SJSA1 (cell line): ENCODE data around the gene FAM53A. TPM values are rescaled to one million over a fixed set of nuclear protein-coding genes. Genes with fewer than 3 reads are reported as not detected.
"Not testable (repeated sequence)": the region's sequence is repeated elsewhere in the genome, so short reads cannot be mapped to it uniquely, and the experiment has no call there.

Experiments
- DNase-seq, 2 experiments: peaks; one replicate each; pipeline ENCODE4 v3.0.0-alpha.2; 2015 to 2020; ENCODE audit warnings: low spot score in 2 of 2, low read depth in 1 of 2
- H3K27ac ChIP-seq: fragments of 250-450 bp; sonication (Bioruptor Pico); 2 replicates; pipeline ENCODE4 v1.5.1; 2020; ENCODE audit warnings: mild to moderate bottlenecking, moderate library complexity
- H3K27me3 ChIP-seq: fragments of 250-450 bp; sonication (Bioruptor Pico); replicated peaks from 2 replicates; pipeline ENCODE4 v1.5.1; 2020; ENCODE audit warnings: mild to moderate bottlenecking, moderate library complexity
- H3K36me3 ChIP-seq: fragments of 250-450 bp; sonication (Bioruptor Pico); 2 replicates; pipeline ENCODE4 v1.5.1; 2020; ENCODE audit warnings: mild to moderate bottlenecking
- H3K4me1 ChIP-seq: fragments of 250-450 bp; sonication (Bioruptor Pico); replicated peaks from 2 replicates; pipeline ENCODE4 v1.6.1; 2021; ENCODE audit warnings: mild to moderate bottlenecking
- H3K4me3 ChIP-seq: fragments of 250-450 bp; sonication (Bioruptor Pico); 2 replicates; pipeline ENCODE4 v1.5.1; 2020; ENCODE audit warnings: mild to moderate bottlenecking
- H3K9me3 ChIP-seq: fragments of 250-450 bp; sonication (Bioruptor Pico); replicated peaks from 2 replicates; pipeline ENCODE4 v1.5.1; 2020; ENCODE audit warnings: mild to moderate bottlenecking
- total RNA-seq: library from RNA; depleted of rRNA; stranded (reverse); fragments of >200 nt; shearing (Covaris generic); gene quantifications from 2 replicates; pipeline ENCODE4 v1.2.3, GENCODE V29; 2014

The FAM53A gene
- total RNA-seq, 1 experiment from 2014 or later: 0.39 TPM

DNA sequence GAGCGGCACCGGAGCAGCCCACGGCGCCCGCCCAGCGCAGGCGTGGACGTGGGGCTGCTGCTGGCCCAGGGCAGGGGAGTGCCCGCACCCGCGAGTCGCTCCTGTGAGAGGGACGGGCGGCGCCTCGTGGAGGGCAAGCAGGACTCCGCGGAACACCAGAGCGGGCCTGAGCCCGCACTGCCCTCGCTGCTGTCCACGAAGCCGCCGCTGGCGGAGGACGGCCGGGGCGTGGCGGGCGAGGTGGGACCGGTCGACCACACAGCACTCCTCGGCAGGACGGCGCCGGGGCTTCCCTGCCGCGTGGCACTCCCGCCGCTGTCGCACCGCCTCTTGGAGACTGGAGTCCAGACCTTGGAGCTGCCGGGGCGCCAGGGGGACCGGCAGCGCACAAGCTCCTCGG lies 29.0 kb downstream of the FAM53A start:
- no peaks in the 10 kb centered on the region for H3K36me3 ChIP-seq
- no peaks in the 10 kb centered on the region for H3K4me1 ChIP-seq
- no peaks in the 10 kb centered on the region for H3K27me3 ChIP-seq
- DNase-seq: no peak
- H3K4me3 ChIP-seq: no peak overlapping the region
- H3K27ac ChIP-seq: no peak overlapping the region
- no peaks in the 10 kb centered on the region for H3K9me3 ChIP-seq

- no peak for DNase-seq
Observed at GRCh38 chr4:1654216-1654955, 29.7 kb downstream of the FAM53A start.

GRCh38 chr4:1653776-1654175 lies 30.3 kb downstream of the FAM53A start:
- no peaks in the 10 kb centered on the region for H3K4me1 ChIP-seq
- DNase-seq: no peak
- H3K4me3 ChIP-seq: no peak overlapping the region
- H3K36me3 ChIP-seq: no peaks in the 10 kb centered on the region
- no peaks in the 10 kb centered on the region for H3K27me3 ChIP-seq
- H3K27ac ChIP-seq: no peak overlapping the region
- H3K9me3 ChIP-seq: no peaks in the 10 kb centered on the region

More at GRCh38 chr4:1654216-1654955, 29.7 kb downstream of the FAM53A start:
- Histone ChIP-seq H3K4me3 (no peak overlapping the region), H3K36me3 (no peaks in the 10 kb centered on the region), H3K9me3 (no peaks in the 10 kb centered on the region), H3K27me3 (no peaks in the 10 kb centered on the region), H3K4me1 (no peaks in the 10 kb centered on the region), H3K27ac (no peak overlapping the region)

DNA sequence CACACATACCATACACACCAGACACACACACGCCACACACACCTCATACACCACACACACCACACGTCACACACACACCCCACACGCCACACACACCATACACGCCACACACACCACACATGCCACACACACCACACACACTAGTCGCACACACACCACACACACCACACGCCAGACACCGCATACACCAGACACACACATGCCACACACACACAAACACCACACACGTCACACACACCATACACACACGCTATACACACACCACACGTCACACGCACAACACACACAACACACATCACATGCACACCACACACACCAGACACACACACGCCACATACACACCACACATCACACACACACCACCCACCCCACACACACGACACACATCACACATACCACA lies 32.0 kb downstream of the FAM53A start:
- no peak overlapping the region for H3K27ac ChIP-seq
- no peaks in the 10 kb centered on the region for H3K36me3 ChIP-seq
- H3K9me3 ChIP-seq: no peaks in the 10 kb centered on the region
- no peaks in the 10 kb centered on the region for H3K27me3 ChIP-seq
- H3K4me3 ChIP-seq: no peak overlapping the region
- H3K4me1 ChIP-seq: no peaks in the 10 kb centered on the region
- no peak for DNase-seq

GRCh38 chr4:1651609-1652008 lies 32.5 kb downstream of the FAM53A start:
- Histone ChIP-seq H3K4me1 (no peaks in the 10 kb centered on the region), H3K4me3 (no peak overlapping the region), H3K27me3 (no peaks in the 10 kb centered on the region), H3K36me3 (no peaks in the 10 kb centered on the region), H3K9me3 (no peaks in the 10 kb centered on the region), H3K27ac (no peak overlapping the region)
- DNase-seq: no peak

DNA sequence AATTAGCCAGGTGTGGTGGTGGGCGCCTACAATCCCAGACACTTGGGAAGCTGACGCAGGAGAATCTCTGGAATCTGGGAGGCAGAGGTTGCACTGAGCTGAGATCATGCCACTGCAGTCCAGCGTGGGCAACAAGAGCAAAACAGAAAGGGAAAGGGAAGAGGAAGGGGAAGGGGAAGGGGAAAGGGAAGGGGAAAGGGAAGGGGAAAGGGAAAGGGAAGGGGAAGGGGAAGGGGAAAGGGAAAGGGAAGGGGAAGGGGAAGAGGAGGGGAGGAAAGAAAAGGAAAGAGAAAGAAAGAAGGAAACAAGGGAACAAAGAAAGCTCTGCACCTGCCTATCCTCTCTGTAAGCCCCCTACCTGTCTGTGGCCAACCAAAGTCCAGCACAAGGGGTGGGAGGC lies 35.2 kb downstream of the FAM53A start:
- H3K4me3 ChIP-seq: no peak overlapping the region
- no peak for DNase-seq
- H3K27me3 ChIP-seq: no peaks in the 10 kb centered on the region
- H3K27ac ChIP-seq: no peak overlapping the region
- H3K9me3 ChIP-seq: no peaks in the 10 kb centered on the region
- no peaks in the 10 kb centered on the region for H3K4me1 ChIP-seq
- no peaks in the 10 kb centered on the region for H3K36me3 ChIP-seq

DNA sequence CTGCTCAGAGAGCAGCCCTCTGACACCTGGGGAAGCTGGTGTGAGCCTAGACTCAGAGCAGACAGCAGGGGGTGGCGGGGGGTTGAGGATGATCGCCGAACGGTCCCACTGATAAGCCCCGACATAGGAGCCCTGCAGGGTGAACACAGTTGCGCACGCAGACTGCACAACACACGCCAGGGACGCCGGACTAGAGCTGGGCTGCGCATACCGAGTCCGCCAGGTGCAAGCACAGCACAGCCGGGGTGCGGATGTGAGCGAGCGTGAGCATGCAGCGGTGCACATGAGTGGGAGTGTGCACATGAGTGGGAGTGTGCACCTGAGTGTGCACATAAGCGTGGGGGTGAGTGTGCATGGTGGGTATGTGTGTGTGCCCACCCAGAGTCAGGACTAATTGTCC lies 36.7 kb downstream of the FAM53A start:
- Histone ChIP-seq H3K4me1 (no peaks in the 10 kb centered on the region), H3K4me3 (no peak overlapping the region), H3K27ac (no peak overlapping the region), H3K36me3 (no peaks in the 10 kb centered on the region), H3K9me3 (no peaks in the 10 kb centered on the region), H3K27me3 (no peaks in the 10 kb centered on the region)
- no peak for DNase-seq

GRCh38 chr4:1646690-1647089 lies 37.4 kb downstream of the FAM53A start:
- DNase-seq: no peak
- H3K4me1 ChIP-seq: no peaks in the 10 kb centered on the region
- H3K27ac ChIP-seq: no peak overlapping the region
- no peak overlapping the region for H3K4me3 ChIP-seq
- no peaks in the 10 kb centered on the region for H3K9me3 ChIP-seq
- H3K27me3 ChIP-seq: no peaks in the 10 kb centered on the region
- H3K36me3 ChIP-seq: no peaks in the 10 kb centered on the region

GRCh38 chr4:1644891-1645657 lies 39.0 kb downstream of the FAM53A start:
- Histone ChIP-seq H3K27me3 (no peaks in the 10 kb centered on the region), H3K9me3 (no peaks in the 10 kb centered on the region), H3K27ac (no peak overlapping the region), H3K36me3 (no peaks in the 10 kb centered on the region), H3K4me1 (no peaks in the 10 kb centered on the region), H3K4me3 (no peak overlapping the region)
- DNase-seq: no peak

DNA sequence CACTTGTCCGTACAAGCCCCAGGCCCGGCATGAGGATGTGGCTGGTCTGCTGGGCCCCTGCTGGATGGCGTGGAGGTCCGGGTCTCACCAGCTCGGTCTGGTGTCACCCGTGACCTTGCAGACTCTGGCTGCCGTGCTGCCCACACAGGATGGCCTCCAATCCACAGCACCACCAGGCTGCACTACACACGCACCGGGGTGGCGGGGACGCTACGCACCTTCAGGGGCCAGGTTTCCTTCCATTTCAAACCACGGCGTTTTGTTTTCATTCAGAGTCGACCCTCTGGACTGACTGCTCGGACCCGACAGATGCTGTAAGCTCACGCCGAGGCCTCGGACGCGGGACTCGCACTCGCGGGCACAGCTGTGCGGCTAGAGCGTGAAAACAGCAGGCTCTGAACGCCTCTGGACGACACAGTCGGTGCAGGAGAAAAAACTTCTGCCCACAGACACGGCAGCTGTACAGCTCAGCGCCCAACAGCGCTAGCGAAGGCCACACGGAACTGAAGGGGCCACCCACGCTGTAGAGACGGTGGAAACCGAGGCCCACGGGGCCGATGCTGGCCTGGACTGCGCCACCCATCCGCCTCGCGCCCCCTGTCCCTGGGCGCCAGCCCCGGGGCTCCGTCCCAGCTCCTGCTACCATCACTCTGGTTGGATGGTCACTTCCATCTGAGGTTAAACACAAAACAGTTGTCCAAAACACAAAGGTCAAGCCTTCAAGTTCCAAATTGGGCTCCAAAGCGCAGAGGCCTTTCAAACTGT lies 40.0 kb downstream of the FAM53A start:
- H3K27ac ChIP-seq: no peak overlapping the region
- H3K4me3 ChIP-seq: no peak overlapping the region
- no peaks in the 10 kb centered on the region for H3K4me1 ChIP-seq
- no peaks in the 10 kb centered on the region for H3K9me3 ChIP-seq
- DNase-seq: no peak
- no peaks in the 10 kb centered on the region for H3K27me3 ChIP-seq
- no peaks in the 10 kb centered on the region for H3K36me3 ChIP-seq

- Histone ChIP-seq H3K4me1 (no peaks in the 10 kb centered on the region), H3K4me3 (no peak overlapping the region), H3K27me3 (no peaks in the 10 kb centered on the region), H3K27ac (no peak overlapping the region), H3K9me3 (no peaks in the 10 kb centered on the region), H3K36me3 (no peaks in the 10 kb centered on the region)
- no peak for DNase-seq
Observed at GRCh38 chr4:1642196-1642951, 41.7 kb downstream of the FAM53A start.

DNA sequence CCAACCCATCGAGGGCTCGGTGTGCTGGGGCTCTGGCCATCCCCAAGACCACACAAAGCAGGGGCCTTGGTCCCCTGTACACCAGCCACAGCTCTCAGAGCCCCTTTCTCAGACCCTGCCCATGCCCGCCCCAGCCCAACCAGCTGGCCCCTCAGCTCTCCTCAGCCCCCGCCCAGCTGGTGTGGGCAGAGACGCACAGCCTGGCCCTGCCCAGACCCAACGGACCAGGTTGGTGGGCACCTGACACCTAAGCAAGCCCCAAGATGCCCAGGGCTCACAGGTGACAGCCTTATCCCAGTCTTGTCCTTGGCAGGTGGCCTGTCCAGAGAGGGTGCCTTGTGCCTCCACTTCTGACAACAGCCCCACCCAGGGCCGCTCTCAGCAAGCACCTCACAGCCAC lies 42.4 kb downstream of the FAM53A start:
- no peak overlapping the region for H3K4me3 ChIP-seq
- H3K36me3 ChIP-seq: no peaks in the 10 kb centered on the region
- no peak overlapping the region for H3K27ac ChIP-seq
- H3K27me3 ChIP-seq: no peaks in the 10 kb centered on the region
- no peak for DNase-seq
- no peaks in the 10 kb centered on the region for H3K9me3 ChIP-seq
- no peaks in the 10 kb centered on the region for H3K4me1 ChIP-seq

GRCh38 chr4:1640716-1641503 lies 43.2 kb downstream of the FAM53A start:
- not testable (repeated sequence) for H3K36me3 ChIP-seq, H3K27ac ChIP-seq, H3K4me1 ChIP-seq, H3K9me3 ChIP-seq, DNase-seq, H3K4me3 ChIP-seq, H3K27me3 ChIP-seq
